HG03066 (cell line): ENCODE measurements around the gene IFITM1.

Source experiments
- ATAC-seq: cut with Tn5 transposase; IDR thresholded peaks from one replicate; pipeline ENCODE4 v1.9.1; 2021; ENCODE audit warnings: low read depth; ENCODE audit not compliant: unreplicated experiment

IFITM1 gene

DNA sequence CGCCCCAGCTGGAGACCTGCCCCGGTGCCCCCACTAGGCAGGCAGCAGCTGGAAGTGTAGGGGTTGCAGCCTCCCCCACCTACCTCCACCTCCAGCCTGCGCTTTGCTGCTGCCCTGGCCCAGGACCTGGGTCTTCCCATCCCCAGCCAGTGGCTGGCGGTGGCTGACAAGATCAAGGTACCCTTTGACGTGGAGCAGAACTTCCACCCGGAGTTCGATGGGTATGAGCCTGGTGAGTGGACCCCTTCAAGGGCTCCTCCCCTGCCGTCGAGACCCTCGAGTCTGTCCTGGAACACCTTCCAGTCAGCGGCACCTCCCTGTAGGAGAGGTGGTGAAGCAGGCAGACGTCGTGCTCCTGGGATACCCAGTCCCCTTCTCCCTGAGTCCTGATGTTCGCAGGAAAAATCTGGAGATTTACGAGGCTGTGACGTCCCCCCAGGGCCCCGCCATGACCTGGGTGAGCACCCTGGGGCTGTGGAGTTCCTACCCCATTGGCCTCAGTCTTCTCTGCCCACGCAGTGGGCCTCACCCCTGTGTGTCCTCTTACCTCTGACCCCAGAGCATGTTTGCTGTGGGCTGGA lies 20.5 kb upstream of the IFITM1 start:
- no peak for ATAC-seq

DNA sequence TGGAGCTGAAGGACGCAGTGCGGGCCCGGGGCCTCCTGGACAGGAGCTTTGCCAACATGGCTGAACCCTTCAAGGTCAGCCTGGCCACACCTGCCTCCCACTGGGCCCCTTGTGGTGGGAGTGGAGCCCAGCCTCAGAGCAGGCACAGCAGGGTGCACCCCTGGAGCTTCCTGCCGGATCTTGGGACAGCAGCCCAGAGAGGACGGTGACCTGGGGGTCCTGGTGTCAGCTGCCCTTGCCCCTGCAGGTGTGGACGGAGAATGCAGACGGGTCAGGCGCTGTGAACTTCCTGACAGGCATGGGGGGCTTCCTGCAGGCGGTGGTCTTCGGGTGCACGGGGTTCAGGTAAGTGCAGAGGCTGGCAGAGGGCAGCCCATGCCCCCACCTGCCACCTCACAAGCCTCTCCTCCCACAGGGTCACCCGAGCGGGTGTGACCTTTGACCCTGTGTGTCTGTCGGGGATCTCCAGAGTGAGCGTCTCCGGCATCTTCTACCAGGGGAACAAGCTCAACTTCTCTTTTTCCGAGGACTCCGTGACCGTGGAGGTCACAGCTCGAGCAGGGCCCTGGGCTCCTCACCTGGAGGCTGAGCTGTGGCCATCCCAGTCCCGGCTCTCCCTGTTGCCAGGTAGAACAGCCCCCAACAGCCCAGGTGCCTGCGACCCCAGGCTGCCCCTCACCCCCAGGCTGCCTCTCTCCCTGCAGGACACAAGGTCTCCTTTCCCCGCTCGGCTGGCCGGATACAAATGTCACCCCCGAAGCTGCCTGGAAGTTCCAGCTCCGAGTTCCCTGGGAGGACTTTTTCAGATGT lies 19.8 kb upstream of the IFITM1 start:
- ATAC-seq = no peak

DNA sequence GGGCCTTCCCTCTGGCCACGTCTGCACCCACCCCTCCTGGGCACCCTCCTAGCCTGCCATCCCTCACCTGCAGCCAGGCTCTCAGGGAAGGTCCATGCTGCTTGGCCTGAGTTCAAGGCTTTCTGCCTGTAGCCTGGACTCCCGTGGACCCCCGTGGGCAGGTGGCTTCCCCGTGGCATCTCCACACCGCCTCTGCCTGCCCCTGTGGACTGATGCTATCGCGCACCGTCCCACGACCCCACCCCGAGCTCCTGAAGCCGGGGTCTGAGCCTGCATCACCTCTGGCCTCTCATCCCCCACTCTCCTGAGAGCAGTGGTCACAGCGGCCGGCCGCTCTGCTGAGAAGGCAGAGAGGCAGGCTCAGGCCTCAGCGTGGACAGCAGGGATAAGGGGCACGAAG lies 19.1 kb upstream of the IFITM1 start:
- no peak for ATAC-seq

DNA sequence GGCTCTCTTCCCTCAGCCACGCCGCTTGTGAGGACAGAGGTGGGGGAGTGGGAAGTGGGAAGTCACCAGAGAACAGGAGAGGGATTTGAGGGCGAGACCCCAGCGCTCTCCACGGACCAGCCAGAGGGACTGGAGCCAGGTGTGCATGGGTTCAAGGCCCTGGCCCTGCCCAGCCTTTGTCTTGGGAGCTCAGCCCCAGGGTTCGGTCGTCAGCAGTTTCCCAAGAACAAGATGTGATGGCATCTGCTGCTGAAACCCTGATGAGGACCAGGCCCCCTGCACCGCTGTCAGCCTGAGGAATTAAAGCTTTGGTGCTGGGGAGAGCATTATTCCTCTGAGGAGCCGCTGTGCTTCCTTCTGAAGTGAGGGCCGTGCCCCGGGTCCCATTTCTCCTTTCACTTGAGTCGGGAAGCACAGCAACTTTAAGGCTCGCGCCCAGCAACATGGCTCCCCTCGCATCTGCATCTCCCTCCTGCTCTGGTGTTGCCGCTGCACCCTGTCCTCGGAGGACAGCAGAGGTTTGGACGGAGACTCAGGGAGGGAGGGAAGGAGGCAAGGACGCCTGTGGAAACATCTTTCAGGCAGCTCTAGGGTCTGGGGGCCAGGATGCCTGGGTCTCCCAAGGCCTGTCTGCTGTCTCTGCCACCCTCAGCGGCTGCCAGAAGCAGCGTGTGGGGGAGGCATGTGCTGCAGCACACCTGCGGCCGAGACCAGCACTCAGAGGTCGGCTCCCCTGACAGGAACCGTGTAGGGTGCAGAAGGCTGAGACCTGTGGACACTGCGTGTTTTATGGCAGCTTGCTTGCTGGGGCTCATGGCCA lies 18.3 kb upstream of the IFITM1 start:
- no peak for ATAC-seq

DNA sequence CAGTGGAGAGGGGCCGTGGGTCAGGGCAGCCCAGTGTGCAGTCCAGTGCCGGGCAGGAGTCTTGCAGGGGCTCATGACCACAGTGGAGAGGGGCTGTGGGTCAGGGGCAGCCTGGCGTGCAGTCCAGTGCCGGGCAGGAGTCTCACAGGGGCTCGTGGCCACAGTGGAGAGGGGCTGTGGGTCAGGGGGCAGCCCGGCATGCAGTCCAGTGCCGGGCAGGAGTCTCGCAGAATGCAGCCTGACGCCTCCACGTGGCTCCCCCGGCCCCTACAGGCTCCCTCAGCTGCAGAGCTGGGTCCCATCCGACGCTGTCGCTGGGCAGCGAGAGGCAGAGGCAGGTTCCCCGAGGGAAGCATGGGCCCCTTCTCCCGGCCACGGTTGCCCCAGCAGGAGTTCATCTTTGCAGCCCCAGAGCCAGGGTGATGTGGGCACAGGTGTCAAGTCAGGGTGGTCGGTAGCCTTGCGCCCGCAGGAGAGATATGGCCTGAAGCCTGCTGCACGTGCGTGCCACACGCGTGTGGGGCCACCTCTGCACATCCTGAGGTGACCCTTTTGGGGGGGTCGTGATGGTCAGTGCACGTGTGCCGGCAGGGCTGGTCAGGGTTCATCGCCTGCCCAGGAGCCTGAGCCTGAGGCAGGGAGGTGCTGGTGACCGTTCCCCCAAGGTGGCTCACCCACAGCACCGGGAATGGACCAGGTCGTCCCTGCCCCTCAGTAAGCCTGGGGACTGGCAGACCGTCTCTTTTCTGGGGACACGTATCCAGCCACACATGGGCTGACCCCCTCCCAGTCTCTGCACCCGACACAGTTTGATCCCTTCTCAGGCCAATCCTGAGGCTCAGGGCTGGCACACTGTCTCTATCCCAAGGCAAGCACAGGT lies 17.4 kb upstream of the IFITM1 start:
- no peak for ATAC-seq

DNA sequence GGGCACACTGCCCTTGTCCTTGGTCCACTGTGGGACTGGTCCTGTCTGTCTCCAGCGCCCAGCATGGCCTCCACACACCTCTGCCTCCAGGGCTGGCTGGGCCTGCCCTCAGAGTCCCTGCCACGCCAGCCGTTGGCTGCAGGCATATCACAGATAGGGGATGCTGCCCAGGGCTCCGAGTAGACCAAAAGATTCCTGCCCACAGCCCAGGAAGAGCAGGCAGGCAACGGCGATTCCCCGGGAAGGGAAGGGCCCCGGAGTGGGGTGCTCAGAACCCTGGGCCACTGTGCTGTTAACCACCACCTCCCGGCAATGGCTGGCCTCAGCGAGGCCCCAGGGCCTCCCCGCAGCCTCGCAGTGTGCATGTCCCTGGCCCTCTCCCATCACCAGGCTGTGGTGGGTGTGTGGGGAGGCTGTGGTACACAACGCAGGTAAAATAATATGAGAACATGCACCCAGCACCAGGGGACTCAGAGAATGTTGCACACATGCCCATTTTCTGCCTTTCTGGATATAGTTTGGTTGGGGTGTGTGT lies 16.7 kb upstream of the IFITM1 start:
- ATAC-seq = no peak

DNA sequence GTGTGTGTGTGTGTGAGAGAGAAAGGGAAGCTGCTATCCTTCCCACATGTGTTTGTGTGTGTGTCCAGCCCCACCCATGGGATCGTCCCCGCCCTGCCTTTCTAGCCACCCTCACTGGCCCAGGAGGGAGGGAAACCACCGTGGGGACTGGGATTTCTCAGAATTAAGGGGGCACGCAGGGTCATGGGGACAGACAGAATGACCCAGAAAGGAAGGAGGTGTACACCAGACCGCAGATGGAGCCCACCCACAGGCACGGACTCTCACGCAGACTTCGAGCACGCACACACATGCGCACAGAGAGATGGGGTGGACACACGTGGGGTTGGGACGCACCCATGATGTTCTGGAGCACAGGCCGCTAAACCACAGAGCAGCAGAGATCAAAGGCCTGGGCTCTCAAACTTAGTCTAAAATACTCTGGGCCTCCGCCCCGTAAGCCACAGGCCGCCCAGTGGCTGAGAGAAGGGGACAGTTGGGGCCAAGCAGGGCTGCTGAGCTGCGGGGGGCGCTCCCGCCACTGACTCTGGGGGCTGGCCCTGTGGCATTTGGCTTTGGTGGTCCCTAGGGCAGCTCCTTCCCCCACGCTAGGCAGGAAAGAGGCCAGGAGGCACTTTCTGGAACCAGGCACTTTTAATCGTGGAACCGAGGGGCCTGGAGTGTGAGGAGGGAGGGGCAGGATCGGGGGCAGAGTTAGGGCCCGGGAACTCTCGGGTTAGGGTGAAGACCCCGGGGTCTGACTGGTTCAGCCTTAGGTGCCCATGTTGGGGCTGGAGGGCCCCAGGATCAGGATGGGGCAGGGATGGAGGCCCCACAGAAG lies 16.0 kb upstream of the IFITM1 start:
- no peak for ATAC-seq

DNA sequence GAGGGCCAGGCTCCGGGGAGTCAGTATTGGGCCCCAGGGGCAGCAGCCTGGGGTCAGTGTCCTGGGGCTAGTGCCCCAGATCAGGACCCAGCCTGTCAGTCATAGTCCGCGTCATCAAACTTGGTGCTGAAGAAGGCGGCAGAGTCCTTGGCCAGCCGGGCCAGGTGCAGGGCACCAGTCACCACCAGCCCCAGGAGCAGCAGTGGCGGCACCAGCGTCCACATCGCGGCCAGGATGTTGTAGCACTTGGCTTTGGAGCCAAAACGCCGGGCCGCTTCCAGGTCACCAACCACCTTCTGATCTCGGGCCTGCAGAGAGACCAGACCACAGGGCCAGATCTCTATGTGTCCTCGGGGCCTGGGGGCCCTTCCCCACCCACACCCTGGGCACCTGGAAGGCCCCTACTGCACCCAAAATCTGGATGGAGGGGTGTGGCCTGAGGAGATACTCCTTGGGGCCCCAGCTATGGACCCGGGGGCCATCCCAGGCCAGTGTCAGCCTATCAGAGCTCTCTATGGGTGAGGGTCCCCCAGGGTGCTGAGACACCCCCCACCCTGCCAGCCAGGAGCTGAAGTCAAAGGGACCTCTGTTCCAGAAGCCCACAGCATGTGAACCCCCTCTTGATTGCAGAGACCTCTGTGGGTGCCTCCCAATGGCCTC lies 15.3 kb upstream of the IFITM1 start:
- no peak for ATAC-seq

DNA sequence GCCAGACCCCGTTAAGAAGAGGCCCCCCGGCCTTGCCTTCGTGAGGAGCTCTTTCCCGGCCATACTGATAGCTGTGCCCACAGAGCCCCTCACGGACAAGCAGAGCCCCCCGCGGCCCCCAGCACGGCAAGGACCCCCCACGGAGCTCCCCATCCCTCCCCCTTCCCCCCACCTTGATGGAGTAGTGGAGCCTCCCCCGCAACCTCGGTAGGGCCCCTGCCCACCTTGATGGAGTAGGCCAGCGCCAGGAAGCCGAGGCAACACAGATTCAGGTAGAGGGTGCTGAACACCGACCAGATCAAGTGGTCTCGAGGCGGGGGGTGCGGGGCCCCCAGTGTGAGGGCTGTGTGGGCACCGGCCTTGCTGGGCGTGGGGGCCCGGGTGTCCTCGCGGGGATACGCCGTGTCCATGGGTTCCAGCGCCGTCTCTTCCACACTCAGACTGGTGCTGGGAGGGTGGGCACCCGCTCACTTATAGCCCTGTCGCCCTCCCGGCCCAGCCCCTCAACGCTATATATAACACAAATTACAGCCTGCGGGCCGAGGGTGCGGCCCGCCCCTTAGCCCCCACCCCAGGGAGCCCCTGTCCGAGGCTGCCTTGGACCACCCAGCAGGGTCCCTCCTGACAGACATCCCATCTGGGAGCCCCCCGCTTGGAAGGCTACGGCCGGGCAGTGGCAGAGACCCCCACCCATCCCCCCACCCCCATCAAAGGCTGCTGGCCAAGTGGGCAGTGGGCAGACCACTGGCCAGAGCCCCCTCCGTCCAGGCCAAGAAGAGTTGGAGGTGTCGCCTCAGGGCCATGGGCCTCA lies 14.6 kb upstream of the IFITM1 start, which contains the start of gene IFITM5:
Gene IFITM5 (minus strand): TSS at position 446 of the 811 bp plus-strand sequence. CDS start 36 bp downstream, at position 410.
- ATAC-seq = no peak

DNA sequence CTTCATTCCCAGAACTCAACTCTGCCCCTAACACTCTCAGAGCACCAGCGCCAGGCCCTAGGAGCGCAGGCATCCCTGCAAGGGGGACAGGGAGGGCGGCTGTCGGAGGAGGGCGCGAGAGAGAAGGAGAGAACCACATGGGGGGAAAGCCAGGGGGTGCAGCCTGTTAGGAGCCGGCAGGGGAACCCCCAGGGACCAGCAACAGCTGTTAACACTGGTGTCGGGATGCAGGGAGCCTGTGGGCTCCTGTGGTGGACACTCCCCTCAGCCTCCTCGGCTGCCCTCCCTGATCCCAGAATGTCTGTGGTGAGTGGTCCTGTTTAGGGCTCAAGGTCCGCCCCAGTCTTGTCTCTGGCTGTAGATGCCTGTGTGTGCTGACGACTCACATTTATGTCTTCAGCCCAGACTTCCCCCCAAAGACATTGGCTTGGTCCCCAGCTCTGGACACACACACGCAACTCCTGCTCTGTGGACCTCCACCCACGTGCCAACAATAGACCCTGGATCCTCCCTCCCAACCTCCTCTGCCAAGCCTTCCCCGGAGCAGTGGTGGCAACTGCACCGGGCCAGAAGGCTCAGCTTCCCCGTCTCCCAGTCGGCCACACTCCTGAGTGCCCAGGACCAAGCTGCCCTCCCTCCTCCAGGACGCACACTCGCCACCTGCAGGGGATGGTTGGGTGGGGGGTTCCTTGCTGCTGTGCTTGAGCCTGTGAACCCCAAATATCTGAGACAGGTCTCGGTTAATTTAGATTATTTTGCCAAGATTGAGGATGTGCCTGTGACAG lies 13.7 kb upstream of the IFITM1 start:
- no peak for ATAC-seq

DNA sequence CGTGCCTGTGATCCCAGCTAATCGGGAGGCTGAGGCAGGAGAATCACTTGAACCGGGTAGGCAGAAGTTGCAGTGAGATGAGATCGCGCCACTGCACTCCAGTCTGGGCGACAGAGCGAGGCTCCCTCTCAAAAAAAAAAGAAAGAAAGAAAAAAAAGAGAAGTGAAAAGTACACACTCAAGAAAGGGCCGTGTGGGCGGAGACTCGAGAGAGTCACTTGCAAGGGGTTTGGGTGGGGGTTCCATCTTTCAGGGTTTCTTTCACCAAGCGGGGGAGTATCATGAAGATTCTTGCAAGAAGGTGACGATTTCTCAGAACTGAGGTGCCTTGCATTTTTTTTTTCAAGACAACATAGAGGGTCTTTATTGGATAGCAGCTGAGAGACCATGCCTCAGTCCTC lies 10.5 kb upstream of the IFITM1 start:
- ATAC-seq = no peak

DNA sequence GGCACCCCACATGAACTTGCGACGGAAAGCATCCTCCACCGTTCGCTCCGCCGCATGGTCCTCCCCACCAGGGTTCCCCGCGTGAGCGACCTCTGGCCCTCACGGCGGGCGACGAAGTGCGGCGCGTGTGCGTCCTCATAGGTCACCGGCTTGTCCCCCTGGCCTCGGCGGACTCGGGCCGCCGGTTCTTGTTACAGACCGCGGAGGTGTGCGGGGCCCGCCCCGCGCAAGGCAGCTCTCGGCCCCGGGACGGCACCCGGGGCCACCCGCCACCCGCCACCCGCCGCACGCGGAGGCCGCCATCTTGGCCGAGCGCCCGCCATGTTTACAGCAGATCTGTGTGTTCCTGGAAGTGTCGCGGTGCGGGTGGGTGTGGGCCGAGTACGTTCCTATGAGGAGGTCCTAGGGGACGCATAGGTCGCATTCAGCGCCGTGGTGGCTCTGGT lies 9.8 kb upstream of the IFITM1 start:
- no peak for ATAC-seq

DNA sequence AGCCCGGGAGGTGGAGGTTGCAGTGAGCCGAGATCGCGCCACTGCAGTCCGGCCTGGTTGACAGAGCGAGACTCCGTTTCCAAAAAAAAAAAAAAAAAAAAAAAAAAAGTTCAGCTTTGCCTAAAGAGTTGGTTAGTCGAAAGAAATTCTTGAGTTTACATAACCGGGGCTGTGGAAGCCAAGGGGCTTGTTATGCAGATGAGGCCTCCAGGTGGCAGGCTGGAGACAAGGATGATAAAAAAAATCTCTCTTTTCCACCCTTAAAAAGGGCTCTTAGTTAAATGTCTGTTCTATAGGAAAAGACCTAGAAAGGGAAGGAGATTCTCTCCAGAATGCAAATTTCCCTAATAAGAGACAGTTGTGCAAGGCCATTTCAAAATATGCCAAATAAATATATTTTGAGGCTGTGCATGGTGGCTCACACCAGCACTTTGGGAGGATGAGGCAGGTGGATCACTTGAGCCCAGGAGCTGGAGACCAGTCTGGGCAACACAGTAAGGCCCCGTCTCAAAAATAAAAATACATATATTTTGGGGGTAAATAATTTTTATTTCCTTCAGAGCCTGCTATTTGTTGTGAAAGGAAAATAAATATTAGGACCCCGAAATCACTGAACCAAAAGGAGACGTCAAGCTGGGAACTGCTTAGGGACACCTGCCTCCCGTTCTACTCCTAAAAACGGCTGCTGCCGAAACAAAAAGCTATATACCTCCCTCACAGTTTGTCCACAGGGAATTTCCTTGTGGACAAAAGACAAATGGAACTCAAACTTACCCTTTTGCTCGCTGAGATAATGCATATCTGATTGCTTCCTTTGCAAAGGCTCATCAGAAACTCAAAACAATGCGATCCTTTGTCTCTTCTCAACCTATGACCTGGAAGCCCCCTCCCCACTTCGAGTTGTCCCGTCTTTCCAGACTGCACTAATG lies 8.7 kb upstream of the IFITM1 start:
- ATAC-seq = no peak

DNA sequence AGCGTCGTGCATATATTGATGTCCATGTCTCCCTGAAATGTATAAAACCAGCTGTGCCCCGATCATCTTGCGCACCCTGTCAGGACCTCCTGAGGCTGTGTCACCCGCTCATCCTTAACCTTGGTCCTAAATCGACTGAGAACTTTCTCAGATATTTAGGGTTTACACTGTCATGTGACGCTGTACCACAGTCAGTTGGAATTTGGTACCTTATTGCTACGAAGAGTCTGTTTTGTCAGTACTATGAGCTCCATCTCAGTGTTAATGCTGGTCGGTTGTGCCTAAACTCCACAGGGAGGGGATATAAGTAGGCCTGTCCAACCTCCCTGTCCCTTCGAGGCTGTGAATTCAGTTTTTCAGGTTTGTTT lies 8.0 kb upstream of the IFITM1 start:
- ATAC-seq = no peak

DNA sequence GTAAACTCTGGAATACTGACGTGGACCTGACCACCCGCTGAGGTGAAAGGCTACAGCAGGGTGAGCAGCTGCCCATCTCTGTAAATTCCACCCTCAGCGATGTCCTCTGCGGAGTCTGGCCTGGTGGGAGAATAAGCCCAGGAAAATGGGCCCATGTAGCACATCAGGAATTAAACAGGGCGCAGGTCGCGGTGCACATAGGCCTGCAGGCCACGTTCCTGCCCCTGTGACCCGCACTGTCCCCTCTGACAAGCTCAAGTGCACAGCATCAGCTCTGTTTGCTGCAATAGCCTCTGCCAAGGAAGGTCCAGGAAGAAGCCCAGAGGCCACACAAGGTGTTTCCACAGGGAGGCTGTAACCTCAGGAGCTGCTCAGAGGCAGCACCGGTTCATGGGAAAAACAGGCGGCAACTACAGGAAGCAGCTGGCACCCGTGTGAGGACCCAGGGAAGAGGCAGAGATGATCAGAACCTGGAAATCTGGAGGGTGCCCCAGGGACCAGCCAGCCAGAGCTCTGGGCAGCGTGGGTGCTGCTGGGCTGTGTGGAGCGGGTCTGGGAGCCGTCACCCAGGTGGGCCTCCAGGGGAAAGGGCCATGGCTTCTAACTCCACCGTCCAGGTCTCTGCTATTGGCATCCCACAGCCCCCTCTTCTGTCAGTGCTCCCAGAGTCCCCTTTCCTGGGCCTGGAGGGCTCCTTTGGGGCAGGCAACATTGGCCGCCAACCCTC lies 7.0 kb upstream of the IFITM1 start:
- no peak for ATAC-seq
